Subcutaneous adipose tissue (tissue), 4 donors: ENCODE data around the gene TTLL11. TPM values are rescaled to one million over a fixed set of nuclear protein-coding genes. Genes with fewer than 3 reads are reported as not detected.

Source experiments
- total RNA-seq, 4 donors: library from RNA; depleted of rRNA; stranded (reverse); fragments of >200 nt; gene quantifications; one replicate each; pipeline ENCODE4 v1.1.0, GENCODE V29; 2016
- TF ChIP-seq, protein P1 (sequence below): fragments of 450-650 bp; IDR thresholded peaks from one replicate; pipeline ENCODE4 v1.5.1; 2016; ENCODE audit warnings: low read depth, mild to moderate bottlenecking, control low read depth, antibody characterized with exemption, moderate library complexity

TTLL11 gene
- total RNA-seq, 4 donors from 2014 or later: 4.4 to 8.7 (median 6.4) TPM

DNA sequence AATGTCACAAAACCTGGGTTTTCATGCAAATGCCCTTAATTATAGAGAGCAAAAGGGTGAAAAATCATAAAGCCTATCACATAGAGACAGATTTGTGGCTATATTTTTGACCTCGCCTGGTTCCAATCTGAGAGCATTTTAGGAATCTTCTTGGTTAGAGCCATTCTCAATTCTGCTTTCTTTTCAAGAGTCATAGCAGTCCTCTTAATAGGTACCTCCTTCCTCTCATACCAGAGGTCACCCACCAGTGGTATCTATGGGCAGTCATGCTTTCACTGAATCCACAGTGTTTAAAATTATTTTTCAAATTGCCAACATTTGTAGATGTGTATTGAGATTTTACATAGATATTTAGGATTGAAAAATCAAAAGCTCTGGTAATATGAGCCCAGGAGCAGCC is 226.2 kb downstream of the TTLL11 start:
- TF ChIP-seq, protein P1, sequence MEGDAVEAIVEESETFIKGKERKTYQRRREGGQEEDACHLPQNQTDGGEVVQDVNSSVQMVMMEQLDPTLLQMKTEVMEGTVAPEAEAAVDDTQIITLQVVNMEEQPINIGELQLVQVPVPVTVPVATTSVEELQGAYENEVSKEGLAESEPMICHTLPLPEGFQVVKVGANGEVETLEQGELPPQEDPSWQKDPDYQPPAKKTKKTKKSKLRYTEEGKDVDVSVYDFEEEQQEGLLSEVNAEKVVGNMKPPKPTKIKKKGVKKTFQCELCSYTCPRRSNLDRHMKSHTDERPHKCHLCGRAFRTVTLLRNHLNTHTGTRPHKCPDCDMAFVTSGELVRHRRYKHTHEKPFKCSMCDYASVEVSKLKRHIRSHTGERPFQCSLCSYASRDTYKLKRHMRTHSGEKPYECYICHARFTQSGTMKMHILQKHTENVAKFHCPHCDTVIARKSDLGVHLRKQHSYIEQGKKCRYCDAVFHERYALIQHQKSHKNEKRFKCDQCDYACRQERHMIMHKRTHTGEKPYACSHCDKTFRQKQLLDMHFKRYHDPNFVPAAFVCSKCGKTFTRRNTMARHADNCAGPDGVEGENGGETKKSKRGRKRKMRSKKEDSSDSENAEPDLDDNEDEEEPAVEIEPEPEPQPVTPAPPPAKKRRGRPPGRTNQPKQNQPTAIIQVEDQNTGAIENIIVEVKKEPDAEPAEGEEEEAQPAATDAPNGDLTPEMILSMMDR: no peak

DNA sequence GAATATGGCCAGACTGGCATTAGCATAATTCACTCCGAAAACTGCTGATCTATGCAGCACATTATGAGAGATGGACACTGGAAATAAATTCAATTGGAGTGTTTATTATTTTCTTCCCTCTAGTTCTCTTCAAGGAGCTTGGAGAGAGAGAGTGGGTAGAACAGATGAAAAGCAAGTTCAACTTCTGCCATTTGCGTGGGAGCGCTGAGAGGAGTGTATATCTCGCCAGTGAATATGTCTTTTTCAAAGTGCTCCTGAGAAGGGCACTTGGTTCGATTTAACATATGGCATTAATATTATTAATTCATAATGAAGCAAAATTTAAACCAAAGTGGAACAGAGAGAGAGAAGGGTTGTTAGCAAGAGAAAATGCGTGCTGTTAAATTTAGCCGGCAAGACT is 227.2 kb downstream of the TTLL11 start:
- TF ChIP-seq, protein P1: no peak

DNA sequence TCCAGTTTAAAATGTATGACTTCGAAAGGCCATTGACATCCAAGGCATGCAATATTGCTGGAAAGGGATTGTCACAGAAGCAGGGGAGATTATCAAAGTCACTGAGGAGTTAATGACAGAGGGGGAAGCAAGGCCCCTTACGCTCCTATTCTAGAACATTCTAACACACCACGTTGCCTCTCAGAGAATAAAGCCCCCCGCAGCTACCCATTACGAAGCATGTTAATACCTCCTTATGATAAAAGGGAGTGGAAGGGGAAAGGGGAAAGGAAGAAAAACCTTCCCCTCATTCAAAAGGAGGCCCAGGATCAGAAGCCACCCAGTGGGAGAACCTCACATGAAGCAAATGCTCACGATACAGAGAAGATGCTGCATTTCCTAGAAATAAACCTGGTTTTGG is 228.0 kb downstream of the TTLL11 start:
- TF ChIP-seq, protein P1: no peak

DNA sequence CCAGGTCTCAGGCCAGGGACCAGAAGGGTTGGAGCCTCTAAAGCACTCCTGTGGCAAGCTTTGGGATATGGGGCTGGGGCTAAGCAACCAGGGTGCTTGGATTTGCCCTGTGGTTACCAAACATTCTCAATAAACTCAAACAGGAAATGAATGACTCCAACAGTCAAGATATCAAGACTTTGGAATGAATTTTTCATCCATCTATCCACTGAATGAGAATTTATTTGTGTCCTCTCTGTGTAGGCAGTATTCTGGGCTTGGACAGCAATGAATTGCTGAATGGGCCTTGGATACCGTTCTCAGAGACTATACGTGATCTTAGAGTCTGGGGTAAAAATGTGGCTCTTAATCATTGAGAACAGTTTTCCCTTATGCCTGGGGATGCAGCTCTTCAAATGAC is 229.2 kb downstream of the TTLL11 start:
- TF ChIP-seq, protein P1: no peak

DNA sequence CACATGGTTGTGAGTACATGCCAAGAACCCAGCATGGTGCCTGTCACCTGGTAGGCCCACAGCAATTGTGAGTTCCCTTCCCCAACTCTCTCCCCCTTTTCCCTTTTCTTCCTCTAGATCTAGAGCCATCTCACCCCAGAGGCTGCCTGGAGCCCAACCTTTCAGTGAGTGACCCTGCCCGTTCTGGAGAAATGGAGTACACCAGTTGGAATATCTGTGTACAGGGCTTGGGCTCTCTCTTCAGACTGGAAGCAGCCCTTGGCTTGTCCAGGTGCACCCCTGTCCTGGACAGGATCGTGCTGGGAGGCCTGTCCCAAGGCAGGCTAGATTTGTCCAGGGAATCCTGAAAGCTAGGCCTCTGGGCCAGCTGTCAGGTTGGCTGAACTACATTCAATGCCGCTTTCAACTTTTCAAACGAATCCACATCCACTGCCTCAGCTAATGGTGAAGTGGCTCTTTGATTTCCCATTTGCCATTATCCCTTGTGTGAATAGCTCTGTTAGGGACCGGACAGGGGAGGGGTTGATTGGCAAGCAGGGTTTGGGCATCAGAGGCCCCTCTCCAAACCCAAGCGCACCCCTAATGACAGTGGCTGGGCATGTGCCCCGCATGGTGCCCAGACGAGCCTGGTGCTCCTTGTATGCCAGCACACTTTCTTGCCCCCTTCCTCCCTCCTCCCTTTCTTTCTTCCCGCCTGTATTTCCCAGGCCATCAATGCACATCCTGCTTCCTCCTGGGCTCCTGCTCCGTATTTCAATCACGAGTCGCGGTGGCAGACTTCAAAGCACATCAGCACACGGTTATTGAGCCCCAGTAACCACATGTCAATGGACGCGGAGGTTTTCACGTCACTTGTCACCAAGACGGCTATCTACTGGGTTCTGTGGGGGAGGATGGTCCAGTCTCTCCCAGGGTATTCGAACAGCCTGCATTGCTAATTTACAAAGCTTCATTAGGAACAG is 230.5 kb downstream of the TTLL11 start:
- TF ChIP-seq, protein P1: no peak

DNA sequence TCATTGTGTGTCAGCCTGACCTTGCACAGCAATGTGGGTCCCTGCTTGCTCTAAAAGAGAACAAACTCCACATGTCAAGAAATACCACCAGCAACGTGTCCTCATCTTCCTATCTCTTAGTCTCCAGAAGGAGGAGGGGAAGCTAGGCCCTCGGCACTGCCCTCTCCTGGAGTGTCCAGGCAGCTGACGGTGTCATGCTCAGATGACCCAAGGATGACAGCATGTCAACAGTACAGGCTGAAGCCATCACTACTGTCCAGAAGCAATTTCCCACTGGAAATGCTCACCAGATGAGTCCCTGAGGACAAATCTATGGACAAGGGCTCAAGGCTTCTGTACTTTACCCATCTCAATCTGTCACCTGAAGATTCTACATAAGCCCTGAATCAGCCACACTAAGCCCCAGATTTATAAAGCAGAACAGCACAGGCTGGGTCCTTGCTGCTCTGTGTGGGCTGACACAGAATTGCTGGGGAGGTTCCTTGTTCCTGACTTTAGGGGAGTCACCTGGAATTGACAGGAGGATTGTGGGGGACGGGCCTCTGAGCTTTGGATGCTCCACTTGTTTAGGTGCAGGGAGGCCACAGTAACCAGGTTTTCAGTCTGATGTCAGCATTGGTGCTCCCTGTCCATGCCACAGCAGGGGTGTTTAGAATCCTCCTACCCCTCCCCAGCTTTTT is 231.5 kb downstream of the TTLL11 start:
- TF ChIP-seq, protein P1: no peak

DNA sequence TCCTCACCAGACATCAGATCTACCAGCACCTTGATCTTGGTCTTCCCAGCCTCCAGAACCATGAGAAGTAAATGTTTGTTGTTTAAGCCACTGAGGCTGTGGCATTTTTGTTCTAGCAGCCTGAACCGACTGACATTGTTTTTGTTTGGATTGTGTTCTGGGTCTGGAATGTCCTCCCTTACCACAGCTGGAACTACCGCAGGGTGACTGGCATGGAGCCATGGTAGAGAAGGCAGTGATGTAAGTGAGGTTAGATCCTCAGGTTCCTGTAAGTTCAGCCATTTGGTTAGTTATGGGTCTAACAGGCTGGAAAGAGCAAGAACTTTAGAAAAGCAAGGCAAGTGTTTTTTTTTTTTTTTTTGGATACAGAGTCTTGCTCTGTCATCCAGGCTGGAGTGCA is 232.4 kb downstream of the TTLL11 start:
- TF ChIP-seq, protein P1: no peak
